ENCODE results near the gene ENTPD3.

The ENTPD3 gene

DNA sequence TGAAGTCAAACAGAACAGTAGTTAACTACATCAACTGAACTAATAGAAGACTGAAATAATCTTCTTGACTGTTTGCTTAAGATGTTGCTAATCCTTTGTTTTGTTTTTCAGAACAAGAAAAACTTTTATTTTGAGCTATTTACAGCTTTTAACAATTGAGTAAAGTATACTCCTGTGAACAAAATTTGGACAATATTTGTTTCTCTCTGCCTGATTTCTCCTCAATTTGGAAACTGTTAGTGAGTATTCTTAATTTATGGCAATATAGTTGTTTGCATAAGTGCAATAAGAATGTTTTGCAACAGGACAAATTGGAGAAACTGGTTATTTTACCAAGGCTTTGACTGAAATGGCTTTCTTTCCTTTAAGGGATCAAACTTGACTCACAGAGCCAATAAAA, 36.5 kb upstream of the ENTPD3 start:
- Histone ChIP-seq H3K4me3 (ENCODE audit: severe bottlenecking) (no peak overlapping the region), H3K9me3 (ENCODE audit: severe bottlenecking) (no peaks in the 10 kb centered on the region), H3K27me3 (ENCODE audit: insufficient read depth, poor library complexity, severe bottlenecking) (no peaks in the 10 kb centered on the region), H3K36me3 (ENCODE audit: low read depth) (no peaks in the 10 kb centered on the region), H3K27ac (ENCODE audit: poor library complexity, severe bottlenecking) (no peak overlapping the region), H3K4me1 (ENCODE audit: insufficient read depth, poor library complexity, severe bottlenecking) (no peaks in the 10 kb centered on the region)
- TF ChIP-seq CTCF (IDR thresholded peaks at IDR 0.05; ENCODE audit: poor library complexity, severe bottlenecking) = no peak
- DNase-seq (ENCODE audit: low spot score) = no peak
- ATAC-seq (ENCODE audit: low read depth) = no peak

DNA sequence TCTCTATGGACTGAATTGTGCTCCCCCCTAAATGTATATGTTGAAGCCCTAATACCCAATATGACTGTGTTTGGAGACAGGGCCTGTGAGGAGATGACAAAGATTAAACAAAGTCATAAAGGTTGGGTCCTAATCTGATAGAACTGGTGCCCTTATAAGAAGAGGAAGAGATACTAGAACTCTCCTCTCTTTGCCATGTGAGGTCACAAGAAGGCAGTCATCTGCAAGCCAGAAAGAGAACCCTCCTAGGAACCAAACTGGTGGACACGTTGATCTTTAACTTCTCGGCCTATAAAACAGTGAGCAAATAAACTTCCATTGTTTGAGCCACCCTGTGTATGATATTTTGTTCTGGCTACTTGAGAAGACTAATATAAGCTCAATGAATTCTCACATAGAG, 31.6 kb upstream of the ENTPD3 start:
- H3K4me1 ChIP-seq (ENCODE audit: insufficient read depth, poor library complexity, severe bottlenecking) = no peaks in the 10 kb centered on the region
- H3K9me3 ChIP-seq (ENCODE audit: severe bottlenecking) = no peaks in the 10 kb centered on the region
- H3K27ac ChIP-seq (ENCODE audit: poor library complexity, severe bottlenecking) = no peak overlapping the region
- H3K4me3 ChIP-seq (ENCODE audit: severe bottlenecking) = no peak overlapping the region
- no peak for DNase-seq (ENCODE audit: low spot score)
- H3K27me3 ChIP-seq (ENCODE audit: insufficient read depth, poor library complexity, severe bottlenecking) = no peaks in the 10 kb centered on the region
- ATAC-seq (ENCODE audit: low read depth) = no peak
- TF ChIP-seq CTCF (IDR thresholded peaks at IDR 0.05; ENCODE audit: poor library complexity, severe bottlenecking) = no peak
- no peaks in the 10 kb centered on the region for H3K36me3 ChIP-seq (ENCODE audit: low read depth)

GRCh38 chr3:40358454-40358853, 28.5 kb upstream of the ENTPD3 start:
- H3K9me3 ChIP-seq (ENCODE audit: severe bottlenecking) = no peaks in the 10 kb centered on the region
- no peak for DNase-seq (ENCODE audit: low spot score)
- TF ChIP-seq CTCF (IDR thresholded peaks at IDR 0.05; ENCODE audit: poor library complexity, severe bottlenecking) = no peak
- H3K27me3 ChIP-seq (ENCODE audit: insufficient read depth, poor library complexity, severe bottlenecking) = no peaks in the 10 kb centered on the region
- H3K27ac ChIP-seq (ENCODE audit: poor library complexity, severe bottlenecking) = no peak overlapping the region
- H3K4me3 ChIP-seq (ENCODE audit: severe bottlenecking) = no peak overlapping the region
- no peak for ATAC-seq (ENCODE audit: low read depth)
- H3K4me1 ChIP-seq (ENCODE audit: insufficient read depth, poor library complexity, severe bottlenecking) = no peaks in the 10 kb centered on the region
- H3K36me3 ChIP-seq (ENCODE audit: low read depth) = no peaks in the 10 kb centered on the region

GRCh38 chr3:40363674-40364073, 23.3 kb upstream of the ENTPD3 start:
- DNase-seq (ENCODE audit: low spot score) = no peak

More at GRCh38 chr3:40363674-40364073, 23.3 kb upstream of the ENTPD3 start:
- H3K4me3 ChIP-seq (ENCODE audit: severe bottlenecking) = no peak overlapping the region
- no peak for ATAC-seq (ENCODE audit: low read depth)
- no peaks in the 10 kb centered on the region for H3K9me3 ChIP-seq (ENCODE audit: severe bottlenecking)
- H3K4me1 ChIP-seq (ENCODE audit: insufficient read depth, poor library complexity, severe bottlenecking) = no peaks in the 10 kb centered on the region
- TF ChIP-seq CTCF (IDR thresholded peaks at IDR 0.05; ENCODE audit: poor library complexity, severe bottlenecking) = no peak
- no peaks in the 10 kb centered on the region for H3K27me3 ChIP-seq (ENCODE audit: insufficient read depth, poor library complexity, severe bottlenecking)
- H3K27ac ChIP-seq (ENCODE audit: poor library complexity, severe bottlenecking) = no peak overlapping the region
- H3K36me3 ChIP-seq (ENCODE audit: low read depth) = no peaks in the 10 kb centered on the region

Data from RWPE2 (cell line).